Thyroid gland (tissue), 4 donors: Measurements from ENCODE around the gene LPP. TPM values are rescaled to one million over a fixed set of nuclear protein-coding genes. Genes with fewer than 3 reads are reported as not detected.

Experiments used
- DNase-seq, 2 donors: peaks; one replicate each; pipeline ENCODE4 v3.0.0-alpha.2; 2019
- H3K27ac ChIP-seq, 3 donors: fragments of 200-600 bp; sonication (generic); 1 replicate in 2 of 3; 2 replicates in 1 of 3; pipeline ENCODE4 v1.5.1; 2016 to 2019; ENCODE audit warnings: mild to moderate bottlenecking in 1 of 3, moderate library complexity in 1 of 3
- H3K27me3 ChIP-seq: fragments of 200-600 bp; sonication (generic); one replicate; pipeline ENCODE4 v1.5.1; 2019
- H3K36me3 ChIP-seq, 2 donors: fragments of 200-600 bp; sonication (generic); one replicate each; pipeline ENCODE4 v1.5.1; 2016 to 2019
- H3K4me1 ChIP-seq, 2 donors: fragments of 200-600 bp; sonication (generic); one replicate each; pipeline ENCODE4 v1.5.1; 2017 to 2019
- H3K4me3 ChIP-seq, 3 donors: fragments of 200-600 bp; sonication (generic); replicated peaks in 1 of 3; 1 replicate in 2 of 3; 2 replicates in 1 of 3; pipeline ENCODE4 v1.5.1; 2016; ENCODE audit warnings: mild to moderate bottlenecking in 1 of 3
- H3K9me3 ChIP-seq: fragments of 200-600 bp; sonication (generic); one replicate; pipeline ENCODE4 v1.5.1; 2017
- POLR2A ChIP-seq, 2 donors: fragments of 450-650 bp; IDR thresholded peaks; one replicate each; pipeline ENCODE4 v1.6.1; 2017; ENCODE audit warnings: antibody characterized with exemption in 2 of 2, mild to moderate bottlenecking in 2 of 2, moderate library complexity in 1 of 2
- WGBS, 2 donors: methylation state at CpG; one replicate each; pipeline ENCODE4 v1.1.5; 2017; 5-methylcytosine and 5-hydroxymethylcytosine counted together
- intact Hi-C: fragments of 100-400 bp; cut with DNase I; formaldehyde crosslinking; loops from one replicate; pipeline ENCODE4 v1.15.1; 2023
- total RNA-seq, 4 donors: library from RNA; depleted of rRNA; stranded (reverse); fragments of >200 nt; gene quantifications; one replicate each; pipeline ENCODE4 v1.2.3, GENCODE V29; 2016
- TF ChIP-seq, protein P1 (sequence below), 6 experiments: fragments of 200-600 bp in 3 of 6; fragments of 450-650 bp in 3 of 6; sonication (generic) in 3 of 6; IDR thresholded peaks; one replicate each; pipeline ENCODE4 v1.5.1; 2016 to 2019; ENCODE audit warnings: antibody characterized with exemption in 6 of 6, mild to moderate bottlenecking in 2 of 6, inconsistent platforms in 1 of 6, moderate library complexity in 1 of 6

LPP gene
- total RNA-seq, 4 donors from 2014 or later = 79.0 to 141 (median 82.8) TPM

DNA sequence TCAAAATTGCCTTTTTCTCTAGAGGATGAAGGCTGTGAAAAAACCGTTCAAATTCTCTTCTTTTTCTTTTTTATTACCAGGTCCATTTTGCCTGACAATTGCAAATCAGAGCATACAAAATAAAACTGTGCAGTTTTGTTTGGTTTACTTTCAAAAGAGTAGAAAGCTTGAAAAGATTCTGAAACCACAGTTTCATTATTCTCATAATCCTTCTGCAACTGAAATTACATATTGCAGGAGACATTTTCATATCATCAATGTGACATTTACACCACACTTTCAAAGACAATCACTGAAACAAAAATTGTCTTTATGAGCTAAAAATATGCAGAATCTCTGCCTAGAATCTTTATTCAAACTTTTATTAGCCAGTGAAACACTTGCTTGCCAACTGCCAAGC is 721.5 kb downstream of the LPP start:
- TF ChIP-seq, protein P1, sequence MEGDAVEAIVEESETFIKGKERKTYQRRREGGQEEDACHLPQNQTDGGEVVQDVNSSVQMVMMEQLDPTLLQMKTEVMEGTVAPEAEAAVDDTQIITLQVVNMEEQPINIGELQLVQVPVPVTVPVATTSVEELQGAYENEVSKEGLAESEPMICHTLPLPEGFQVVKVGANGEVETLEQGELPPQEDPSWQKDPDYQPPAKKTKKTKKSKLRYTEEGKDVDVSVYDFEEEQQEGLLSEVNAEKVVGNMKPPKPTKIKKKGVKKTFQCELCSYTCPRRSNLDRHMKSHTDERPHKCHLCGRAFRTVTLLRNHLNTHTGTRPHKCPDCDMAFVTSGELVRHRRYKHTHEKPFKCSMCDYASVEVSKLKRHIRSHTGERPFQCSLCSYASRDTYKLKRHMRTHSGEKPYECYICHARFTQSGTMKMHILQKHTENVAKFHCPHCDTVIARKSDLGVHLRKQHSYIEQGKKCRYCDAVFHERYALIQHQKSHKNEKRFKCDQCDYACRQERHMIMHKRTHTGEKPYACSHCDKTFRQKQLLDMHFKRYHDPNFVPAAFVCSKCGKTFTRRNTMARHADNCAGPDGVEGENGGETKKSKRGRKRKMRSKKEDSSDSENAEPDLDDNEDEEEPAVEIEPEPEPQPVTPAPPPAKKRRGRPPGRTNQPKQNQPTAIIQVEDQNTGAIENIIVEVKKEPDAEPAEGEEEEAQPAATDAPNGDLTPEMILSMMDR (IDR thresholded peaks at IDR 0.05) = no peak
- no peak for TF ChIP-seq POLR2A (IDR thresholded peaks at IDR 0.05)
- 86 to 93% methylated on average over 1 of the region's 1 CpG for WGBS, 2 donors
- Histone ChIP-seq H3K4me1 (no peaks in the 10 kb centered on the region), H3K27me3 (no peaks in the 10 kb centered on the region), H3K27ac (no peak overlapping the region), H3K9me3 (no peaks in the 10 kb centered on the region), H3K36me3 (no peaks in the 10 kb centered on the region), H3K4me3 (no peak overlapping the region)
- DNase-seq = no peak
- intact Hi-C loops = no loop called here

DNA sequence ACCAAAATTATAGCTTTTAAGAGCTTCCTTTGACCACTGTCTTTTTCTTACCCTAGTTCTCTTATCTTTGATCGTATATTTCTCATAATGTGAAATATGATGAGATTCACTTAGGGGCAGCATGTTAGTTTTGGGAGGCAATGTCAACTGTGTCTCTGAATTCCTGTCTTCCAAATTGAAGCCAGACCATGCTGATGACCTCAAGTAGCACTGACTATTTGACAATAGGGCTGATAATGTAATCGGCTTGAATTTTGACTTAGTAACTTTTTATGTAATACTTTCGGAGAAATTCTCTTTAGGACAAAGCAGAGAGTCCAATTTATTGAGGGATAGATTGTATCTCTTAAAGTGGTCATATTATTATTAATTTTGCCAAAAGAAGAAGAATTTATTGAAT is 722.4 kb downstream of the LPP start:
- Histone ChIP-seq H3K27me3 (no peaks in the 10 kb centered on the region), H3K27ac (no peak overlapping the region), H3K4me1 (no peaks in the 10 kb centered on the region), H3K9me3 (no peaks in the 10 kb centered on the region), H3K4me3 (no peak overlapping the region), H3K36me3 (no peaks in the 10 kb centered on the region)
- TF ChIP-seq POLR2A (IDR thresholded peaks at IDR 0.05) = no peak
- TF ChIP-seq, protein P1 (IDR thresholded peaks at IDR 0.05) = no peak
- no peak for DNase-seq
- intact Hi-C loops = no loop called here
- 92 to 94% methylated on average over 3 of the region's 3 CpGs for WGBS, 2 donors

DNA sequence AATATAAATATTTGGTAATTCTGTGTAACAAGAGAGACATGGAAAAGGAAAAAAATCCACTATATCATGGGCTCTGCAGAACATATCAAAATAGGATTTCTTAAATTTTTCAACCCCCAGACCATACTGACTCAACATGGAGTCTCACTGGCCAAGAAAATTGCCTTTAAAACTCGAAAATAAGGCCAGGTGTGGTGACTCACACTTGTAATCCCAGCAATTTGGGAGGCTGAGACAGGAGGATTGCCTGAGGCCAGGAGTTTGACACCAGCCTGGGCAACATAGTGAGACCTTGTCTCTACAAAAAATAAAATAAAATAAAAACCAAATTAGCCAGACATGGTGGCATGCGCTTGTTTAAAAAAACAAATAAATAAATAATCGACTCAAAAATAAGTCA is 723.4 kb downstream of the LPP start:
- Histone ChIP-seq H3K27me3 (no peaks in the 10 kb centered on the region), H3K4me1 (peaks cover 0 to 5% of the 10 kb centered on the region in 2 donors), H3K36me3 (no peaks in the 10 kb centered on the region), H3K4me3 (no peak overlapping the region), H3K27ac (no peak overlapping the region), H3K9me3 (no peaks in the 10 kb centered on the region)
- intact Hi-C loops = no loop called here
- DNase-seq = no peak
- WGBS, 2 donors = 92 to 96% methylated on average over 3 of the region's 3 CpGs
- TF ChIP-seq POLR2A (IDR thresholded peaks at IDR 0.05) = no peak
- TF ChIP-seq, protein P1 (IDR thresholded peaks at IDR 0.05) = no peak

DNA sequence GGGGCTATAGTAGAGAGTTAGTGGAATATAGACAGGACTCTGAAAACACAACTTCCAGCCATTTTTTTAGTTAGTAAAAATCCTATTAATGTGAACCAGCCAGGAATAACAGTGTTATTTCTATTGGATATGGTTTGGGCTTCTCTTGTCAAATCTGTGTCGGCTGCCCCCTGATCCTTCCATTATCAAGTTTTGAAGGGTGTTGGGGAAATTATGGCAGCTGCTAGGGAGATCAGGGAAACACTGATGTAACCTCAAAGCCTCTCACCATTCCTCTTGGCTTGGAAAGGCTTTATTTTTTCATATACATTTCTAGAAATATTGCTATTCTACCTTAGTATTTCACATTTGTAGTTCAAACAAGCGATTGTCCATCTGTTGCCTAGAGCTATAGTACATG is 724.1 kb downstream of the LPP start:
- no peaks in the 10 kb centered on the region for H3K27me3 ChIP-seq
- no peaks in the 10 kb centered on the region for H3K9me3 ChIP-seq
- H3K4me3 ChIP-seq = no peak overlapping the region
- H3K36me3 ChIP-seq = no peaks in the 10 kb centered on the region
- 94 to 96% methylated on average over 2 of the region's 2 CpGs for WGBS, 2 donors
- no peak for DNase-seq
- H3K4me1 ChIP-seq = peaks cover 0 to 5% of the 10 kb centered on the region in 2 donors
- intact Hi-C loops = no loop called here
- no peak overlapping the region for H3K27ac ChIP-seq
- TF ChIP-seq POLR2A (IDR thresholded peaks at IDR 0.05) = no peak
- TF ChIP-seq, protein P1 (IDR thresholded peaks at IDR 0.05) = no peak

DNA sequence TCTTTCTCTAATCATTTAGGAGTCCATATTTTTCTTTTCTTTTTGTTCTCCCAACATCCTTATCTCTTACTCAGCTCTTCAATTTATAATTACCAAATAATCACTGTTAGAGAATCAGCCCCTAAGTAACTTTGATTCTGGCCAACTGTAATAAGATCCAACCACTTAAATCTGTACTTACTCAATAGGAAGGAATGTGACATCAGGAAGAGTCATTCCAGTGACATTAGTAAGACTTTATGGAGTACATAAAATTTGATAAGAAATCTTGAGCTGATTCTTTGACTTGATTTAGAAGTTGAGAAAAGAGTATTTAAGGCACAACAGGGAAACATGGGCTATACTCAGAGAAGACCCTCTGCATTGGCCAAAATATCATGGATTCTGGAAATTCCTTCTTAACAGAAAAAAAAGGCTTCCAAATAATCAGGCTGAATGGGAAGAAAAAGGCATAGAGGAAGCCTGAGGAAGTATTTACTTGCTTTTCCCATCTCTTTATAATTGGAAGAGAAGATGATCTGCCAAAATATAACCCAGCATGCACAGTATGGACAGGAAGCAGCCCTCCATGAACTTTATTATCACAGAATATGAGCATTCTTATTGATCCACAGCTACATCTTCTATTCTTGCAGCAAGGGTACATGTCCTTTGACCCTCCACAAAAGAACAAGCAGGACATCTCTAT is 728.1 kb downstream of the LPP start:
- Histone ChIP-seq H3K27ac (no peak overlapping the region), H3K4me3 (no peak overlapping the region), H3K27me3 (no peaks in the 10 kb centered on the region), H3K4me1 (peaks cover 0 to 5% of the 10 kb centered on the region in 2 donors), H3K9me3 (no peaks in the 10 kb centered on the region), H3K36me3 (no peaks in the 10 kb centered on the region)
- intact Hi-C loops = no loop called here
- TF ChIP-seq, protein P1 (IDR thresholded peaks at IDR 0.05) = no peak
- no peak for TF ChIP-seq POLR2A (IDR thresholded peaks at IDR 0.05)
- no peak for DNase-seq
